Endometrial microvascular endothelial cells (primary cell): ENCODE results near the gene GINS2. TPM values are rescaled to one million over a fixed set of nuclear protein-coding genes. Genes with fewer than 3 reads are reported as not detected.

ENCODE experiments used
- in situ Hi-C: cut with HindIII; loops from 2 replicates; pipeline ENCODE4 v1.10.0; 2017; ENCODE audit warnings: low sequenced_read_pairs, low pct_unique_long_range_greater_than_20kb; ENCODE audit errors: inconsistent ontology term
- total RNA-seq: library from RNA; depleted of rRNA; stranded (reverse); fragments of >200 nt; gene quantifications from one replicate; pipeline ENCODE4 v1.2.3, GENCODE V29; 2015; ENCODE audit errors: inconsistent ontology term

Gene GINS2
- total RNA-seq, 1 donor from 2014 or later, result 19.9 TPM

GRCh38 chr16:85648805-85649204 lies 39.9 kb downstream of the GINS2 start:
- in situ Hi-C loops, result no loop called here

- in situ Hi-C loops, result no loop called here
These were observed 40.6 kb downstream of the GINS2 start for GRCh38 chr16:85648070-85648714.

- in situ Hi-C loops, result no loop called here
These were observed 41.8 kb downstream of the GINS2 start for GRCh38 chr16:85646976-85647375.

- in situ Hi-C loops, result no loop called here
These were observed 42.3 kb downstream of the GINS2 start for GRCh38 chr16:85646358-85646907.

GRCh38 chr16:85645021-85645589 lies 43.6 kb downstream of the GINS2 start:
- in situ Hi-C loops, result no loop called here

- in situ Hi-C loops, result no loop called here
These were observed 44.6 kb downstream of the GINS2 start for GRCh38 chr16:85644093-85644712.

- in situ Hi-C loops, result no loop called here
These were observed 45.1 kb downstream of the GINS2 start for GRCh38 chr16:85643631-85644030.

GRCh38 chr16:85642762-85643358 lies 45.9 kb downstream of the GINS2 start:
- in situ Hi-C loops, result no loop called here

- in situ Hi-C loops, result no loop called here
These were observed 47.0 kb downstream of the GINS2 start for GRCh38 chr16:85641776-85642176.

- in situ Hi-C loops, result no loop called here
These were observed 47.4 kb downstream of the GINS2 start for GRCh38 chr16:85641305-85641704.

- in situ Hi-C loops, result no loop called here
These were observed 48.2 kb downstream of the GINS2 start for GRCh38 chr16:85640585-85640984.

GRCh38 chr16:85640254-85640558 lies 48.5 kb downstream of the GINS2 start:
- in situ Hi-C loops, result no loop called here

GRCh38 chr16:85639529-85640253 lies 49.1 kb downstream of the GINS2 start:
- in situ Hi-C loops, result no loop called here

GRCh38 chr16:85638695-85639409 lies 49.9 kb downstream of the GINS2 start:
- in situ Hi-C loops, result no loop called here

- in situ Hi-C loops, result no loop called here
These were observed 50.7 kb downstream of the GINS2 start for GRCh38 chr16:85637808-85638647.

GRCh38 chr16:85637061-85637807 lies 51.5 kb downstream of the GINS2 start:
- in situ Hi-C loops, result no loop called here

GRCh38 chr16:85636234-85636812 lies 52.4 kb downstream of the GINS2 start:
- in situ Hi-C loops, result no loop called here
